GM21367 (cell line): ENCODE data around the gene DPP10.

Source experiments
- ATAC-seq: cut with Tn5 transposase; IDR thresholded peaks from one replicate; pipeline ENCODE4 v1.9.1; 2021; ENCODE audit not compliant: unreplicated experiment

The DPP10 gene

DNA sequence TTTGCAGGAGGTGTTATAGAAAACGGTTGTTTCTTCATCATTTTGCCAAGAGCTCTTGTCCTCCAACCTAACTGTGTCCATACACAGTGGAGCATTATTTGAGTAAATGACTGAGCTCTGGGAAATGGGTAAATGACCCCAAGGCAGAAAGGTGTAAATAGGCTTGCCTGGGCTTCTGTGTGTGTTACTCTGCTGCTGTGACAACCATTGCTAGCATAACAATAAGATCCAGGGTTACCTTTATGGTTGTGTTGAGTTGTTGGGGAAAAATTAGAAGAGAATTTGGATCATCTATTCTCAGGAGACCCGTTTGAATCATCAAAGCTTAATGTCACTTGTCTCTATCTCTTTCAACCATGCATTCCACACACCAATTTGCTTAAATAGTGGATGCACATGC is 672.7 kb downstream of the DPP10 start:
- no peak for ATAC-seq

DNA sequence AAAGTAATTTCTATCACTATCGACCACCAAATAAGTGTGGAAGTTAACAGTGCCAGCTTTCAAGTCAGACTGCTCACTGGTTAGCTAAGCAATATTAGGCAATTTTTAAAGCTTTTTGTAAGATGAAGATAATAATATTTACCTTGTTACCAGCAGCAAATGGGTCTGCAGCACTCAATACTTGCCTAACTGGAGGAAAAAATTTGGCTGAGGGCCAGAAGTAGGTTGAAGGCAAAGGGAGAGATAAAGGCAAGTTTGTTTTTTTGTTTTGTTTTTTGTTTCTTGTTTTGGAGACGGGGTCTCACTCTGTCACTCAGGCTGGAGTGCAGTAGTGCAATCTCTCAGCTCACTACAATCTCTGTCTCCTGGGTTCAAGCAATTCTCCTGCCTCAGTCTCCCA is 675.9 kb downstream of the DPP10 start:
- no peak for ATAC-seq

DNA sequence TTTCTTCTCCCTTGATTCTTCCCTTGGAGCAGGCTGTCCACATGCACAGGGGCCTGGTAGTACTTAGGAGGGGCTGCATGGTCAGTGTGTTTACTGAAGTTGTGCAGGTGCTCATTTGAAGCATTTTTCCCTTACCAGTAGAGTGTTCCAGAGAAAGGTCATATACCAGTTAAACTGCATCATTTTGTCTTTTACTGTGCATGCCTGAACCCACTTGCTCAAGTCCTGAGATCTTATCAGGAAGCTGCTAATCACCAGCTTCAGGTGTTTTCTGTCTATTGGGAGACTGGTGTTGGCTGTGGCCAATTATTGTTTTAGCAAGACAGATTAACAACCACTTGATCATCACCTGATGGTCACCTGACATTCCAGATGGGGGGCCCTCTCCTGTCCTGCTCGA is 676.6 kb downstream of the DPP10 start:
- no peak for ATAC-seq

GRCh38 chr2:115122701-115123100 is 680.3 kb downstream of the DPP10 start:
- ATAC-seq = no peak

DNA sequence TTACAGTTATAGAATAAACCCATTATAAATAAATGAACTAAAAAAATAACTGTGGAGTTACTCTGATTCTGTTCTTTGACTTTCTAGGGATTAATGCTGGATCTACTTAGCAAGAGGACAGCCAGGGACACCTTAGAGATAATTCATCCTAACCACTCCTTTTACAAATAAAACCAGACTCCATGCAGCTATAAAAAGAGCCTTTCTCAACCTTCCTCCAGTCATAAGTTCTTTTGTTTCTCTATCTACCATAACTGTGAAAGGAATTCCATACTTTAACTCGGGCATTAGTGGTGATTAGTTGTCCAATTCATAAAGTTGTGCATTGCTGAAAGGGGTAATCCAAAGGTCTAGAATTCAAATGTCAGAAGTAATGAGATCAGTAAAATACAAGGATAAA is 682.4 kb downstream of the DPP10 start:
- no peak for ATAC-seq

- ATAC-seq = no peak
Measured at GRCh38 chr2:115129536-115129935, 687.1 kb downstream of the DPP10 start.

DNA sequence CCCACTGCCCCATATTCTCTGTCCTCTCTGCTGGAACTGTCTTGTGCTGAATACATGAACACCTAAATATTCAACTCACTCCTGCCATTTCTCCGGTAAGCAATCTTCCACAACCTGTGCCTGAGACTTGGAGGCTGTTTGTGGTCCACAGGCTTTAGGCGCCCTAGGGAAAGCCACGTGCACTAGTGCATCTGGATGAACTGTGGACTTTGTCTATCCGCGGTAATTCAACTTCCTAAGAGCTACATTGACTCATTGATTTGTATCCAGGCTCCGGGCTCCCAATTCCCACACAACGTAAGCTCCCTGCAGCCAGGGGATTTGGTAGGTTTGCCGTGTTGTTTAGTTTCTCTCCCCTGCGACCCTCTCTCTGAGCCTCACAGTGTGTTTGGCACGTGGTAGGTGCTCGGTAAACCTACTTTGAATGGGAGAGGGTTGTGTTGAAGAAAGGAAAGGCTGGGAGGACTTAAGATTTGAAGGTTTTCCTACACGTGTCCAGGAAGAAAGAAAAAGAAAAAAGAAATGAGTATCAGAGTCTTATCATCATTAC is 718.2 kb downstream of the DPP10 start:
- no peak for ATAC-seq

DNA sequence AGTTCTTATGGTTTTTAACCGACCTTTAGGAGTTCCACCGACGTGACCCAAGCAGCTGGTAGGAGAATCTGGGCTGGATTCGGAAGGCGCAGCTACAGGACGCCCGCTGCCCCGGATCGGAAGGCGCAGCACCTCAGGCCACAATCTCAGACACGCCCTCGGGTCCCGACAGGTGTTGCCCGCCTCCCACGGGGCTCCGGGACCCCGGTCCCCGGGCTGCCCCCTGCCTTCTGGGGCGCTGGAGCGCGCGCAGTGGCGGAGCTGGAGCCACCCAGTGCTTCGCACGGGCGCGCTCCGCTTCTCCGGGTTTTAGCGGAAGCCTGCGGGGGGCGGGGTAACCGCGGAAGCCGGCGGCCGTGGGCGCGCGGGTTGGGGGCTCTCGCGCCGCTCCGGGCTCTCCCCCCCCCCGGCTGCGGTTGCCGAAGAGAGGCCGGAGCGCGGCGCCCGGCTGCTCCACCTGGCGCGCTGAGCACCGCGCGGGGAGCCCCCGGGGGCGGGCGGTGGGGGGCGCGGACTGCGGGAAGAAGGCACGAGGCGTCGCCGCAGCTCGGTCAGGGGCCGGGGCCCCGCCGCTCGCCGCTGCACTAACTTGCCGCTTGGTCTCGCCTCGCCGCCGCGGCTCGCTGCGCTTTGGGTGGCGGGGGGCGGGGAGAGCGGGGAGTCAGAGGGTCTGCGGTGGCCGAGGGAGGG is 718.8 kb downstream of the DPP10 start:
- ATAC-seq = no peak

GRCh38 chr2:115161771-115162493 is 719.5 kb downstream of the DPP10 start:
- ATAC-seq = no peak

- ATAC-seq = no peak
Measured at GRCh38 chr2:115162494-115163293, 720.3 kb downstream of the DPP10 start.

GRCh38 chr2:115163572-115163971 is 721.1 kb downstream of the DPP10 start:
- no peak for ATAC-seq

- ATAC-seq = no peak
Measured at GRCh38 chr2:115165529-115166109, 723.2 kb downstream of the DPP10 start.

- ATAC-seq = no peak
Measured at GRCh38 chr2:115168457-115168856, 726.0 kb downstream of the DPP10 start.

DNA sequence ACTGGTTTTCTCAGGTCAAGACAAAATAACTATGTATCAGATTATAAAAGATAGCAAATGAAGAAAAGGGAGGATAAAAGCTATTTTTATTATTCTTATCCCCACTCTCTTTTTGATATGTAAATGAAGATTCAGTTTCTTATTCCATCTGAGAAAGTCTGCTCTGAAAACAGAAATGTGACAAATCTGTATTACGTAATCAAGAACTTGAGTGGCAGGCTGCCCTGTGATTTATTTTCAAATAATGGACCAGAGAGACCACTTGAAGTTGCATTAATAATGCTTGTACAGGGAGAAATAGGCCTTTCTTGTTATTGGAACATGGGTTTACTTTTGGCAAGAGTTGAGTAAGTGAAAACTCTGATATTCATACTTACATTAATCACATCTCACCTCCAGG is 727.4 kb downstream of the DPP10 start:
- no peak for ATAC-seq

DNA sequence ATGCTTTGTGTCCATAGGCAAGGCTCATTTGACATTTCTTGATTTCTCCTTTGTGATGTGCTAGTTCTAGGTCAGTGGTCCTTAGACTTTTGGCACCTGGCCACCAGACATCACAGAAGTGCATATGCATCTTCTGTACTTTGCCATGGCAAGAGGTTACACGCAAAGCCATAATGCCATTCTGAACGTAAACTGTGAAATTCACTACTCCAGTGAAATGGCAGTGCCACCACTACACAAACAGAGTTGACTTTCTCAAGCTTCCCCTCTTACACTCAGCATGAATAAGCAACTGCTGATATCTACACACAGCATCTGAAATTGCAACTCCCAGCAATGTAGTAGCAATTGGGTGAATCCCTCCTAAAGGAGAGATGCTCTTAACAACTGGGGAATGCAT is 729.3 kb downstream of the DPP10 start:
- no peak for ATAC-seq

DNA sequence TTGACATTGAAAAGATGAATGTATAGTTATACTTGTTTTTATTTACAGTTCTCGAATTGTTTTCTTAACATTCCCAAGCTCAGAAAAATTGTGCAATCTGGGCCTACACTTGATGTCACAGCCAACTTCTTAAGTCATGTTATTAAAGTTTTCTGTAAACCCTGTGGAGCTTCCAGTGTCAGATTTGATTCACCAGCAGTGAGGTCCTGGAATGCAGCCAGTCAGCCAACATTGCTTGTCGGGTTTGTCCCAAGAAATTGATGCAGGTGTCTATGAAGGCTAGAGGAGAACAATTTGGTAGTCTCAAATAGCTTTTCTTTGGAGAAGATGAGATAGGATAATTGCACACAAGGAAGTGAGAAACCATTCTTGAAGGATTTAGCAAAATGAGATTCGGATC is 732.2 kb downstream of the DPP10 start:
- ATAC-seq = no peak

DNA sequence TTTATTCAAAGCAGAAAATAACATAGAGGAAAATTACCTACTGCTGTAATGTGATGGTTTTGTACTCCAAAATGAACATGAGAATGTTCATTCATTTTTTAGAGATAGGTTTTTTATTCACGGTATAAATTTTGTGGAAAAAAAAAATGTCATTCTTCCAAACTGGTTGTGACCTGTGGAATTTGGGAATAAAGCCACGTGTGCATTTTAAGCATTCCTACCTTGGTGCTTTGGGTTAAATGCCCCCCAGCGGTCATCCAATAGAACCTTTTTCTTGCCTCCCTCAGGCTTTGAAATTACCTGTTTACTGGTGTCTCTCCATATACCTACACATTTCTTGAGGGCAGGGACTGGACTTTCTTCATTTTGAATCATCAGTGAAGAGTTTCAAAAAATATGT is 740.7 kb downstream of the DPP10 start:
- ATAC-seq = no peak

GRCh38 chr2:115190459-115190858 is 748.0 kb downstream of the DPP10 start:
- no peak for ATAC-seq

- ATAC-seq = no peak
Measured at GRCh38 chr2:115194623-115195022, 752.2 kb downstream of the DPP10 start.

DNA sequence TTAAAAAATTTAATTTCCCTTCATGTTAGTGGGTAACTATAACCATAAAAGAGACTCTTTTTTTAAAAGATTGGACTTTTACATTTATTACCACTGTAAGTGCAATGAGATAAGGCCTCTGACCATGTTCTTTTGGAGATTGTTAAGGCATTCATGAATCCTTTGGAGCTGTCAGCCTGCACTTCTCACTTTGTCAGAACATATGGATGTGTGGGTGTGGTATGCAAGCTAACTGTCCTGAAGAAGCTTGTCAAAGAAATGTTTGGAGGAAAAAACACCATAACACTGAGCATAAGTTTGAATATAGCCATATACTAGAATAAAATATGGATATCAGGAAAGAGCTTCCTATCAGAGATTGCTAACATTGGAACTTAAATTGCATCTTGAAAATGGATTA is 754.1 kb downstream of the DPP10 start:
- ATAC-seq = no peak

- no peak for ATAC-seq
Measured at GRCh38 chr2:115199966-115200365, 757.5 kb downstream of the DPP10 start.
